Natural killer cell (primary cell): ENCODE results near the gene FASTKD1. TPM values are rescaled to one million over a fixed set of nuclear protein-coding genes. Genes with fewer than 3 reads are reported as not detected.
A peak's percentile ranks its signal among the peaks of the same experiment; 100 is the strongest.
"Not testable (repeated sequence)": the region's sequence is repeated elsewhere in the genome, so short reads cannot be mapped to it uniquely, and the experiment has no call there.

Experiments
- ATAC-seq, 3 donors: fragments of 150-1000 bp in 2 of 3; fragments of 200-7000 bp in 1 of 3; cut with Tn5 transposase; 1 replicate in 1 of 3; 2 replicates in 2 of 3; pipeline ENCODE4 v1.10.0; 2021; ENCODE audit warnings: mild to moderate bottlenecking in 2 of 3, moderate library complexity in 2 of 3
- DNase-seq, 2 donors: peaks; one replicate each; pipeline versions ENCODE4 v3.0.0 to v3.0.0-alpha.2; 2013 to 2021; ENCODE audit warnings: mixed read lengths in 1 of 2
- H3K27ac ChIP-seq: one replicate; pipeline ENCODE4 v1.5.1; 2013; ENCODE audit warnings: mild to moderate bottlenecking, low read length
- H3K27me3 ChIP-seq: one replicate; pipeline ENCODE4 v1.6.1; 2013; ENCODE audit warnings: low read length; ENCODE audit not compliant: control insufficient read depth, insufficient read depth
- H3K36me3 ChIP-seq: one replicate; pipeline ENCODE4 v1.6.1; 2013; ENCODE audit warnings: low read length; ENCODE audit not compliant: control insufficient read depth, insufficient read depth
- H3K4me1 ChIP-seq: one replicate; pipeline ENCODE4 v1.6.1; 2013; ENCODE audit warnings: low read length; ENCODE audit not compliant: control insufficient read depth, insufficient read depth
- H3K4me3 ChIP-seq: one replicate; pipeline ENCODE4 v1.5.1; 2013; ENCODE audit warnings: low read length
- H3K9me3 ChIP-seq: one replicate; pipeline ENCODE4 v1.6.1; 2013; ENCODE audit warnings: low read length; ENCODE audit not compliant: control insufficient read depth, insufficient read depth
- H3K27ac Mint-ChIP-seq, 2 donors: one replicate each; pipeline ENCODE4 v1.8.0; 2022; ENCODE audit warnings: mild to moderate bottlenecking in 2 of 2, mixed read lengths in 2 of 2, moderate library complexity in 1 of 2
- H3K27me3 Mint-ChIP-seq, 2 donors: one replicate each; pipeline ENCODE4 v1.8.0; 2022; ENCODE audit warnings: low read depth in 2 of 2, mixed read lengths in 2 of 2
- H3K36me3 Mint-ChIP-seq: one replicate; pipeline ENCODE4 v1.8.0; 2022; ENCODE audit warnings: mixed read lengths
- H3K4me1 Mint-ChIP-seq, 2 donors: one replicate each; pipeline ENCODE4 v1.8.0; 2022; ENCODE audit warnings: mixed read lengths in 2 of 2
- H3K4me3 Mint-ChIP-seq: one replicate; pipeline ENCODE4 v1.8.0; 2022; ENCODE audit warnings: mild to moderate bottlenecking, moderate library complexity, mixed read lengths
- H3K9me3 Mint-ChIP-seq, 2 donors: one replicate each; pipeline ENCODE4 v1.8.0; 2022; ENCODE audit warnings: mixed read lengths in 2 of 2
- CTCF ChIP-seq: fragments of 200-600 bp; IDR thresholded peaks from one replicate; pipeline ENCODE4 v1.8.0; 2022; ENCODE audit warnings: antibody characterized with exemption
- WGBS: methylation state at CpG from one replicate; pipeline ENCODE4 v1.1.7; 2013; ENCODE audit warnings: missing lambda C conversion rate; ENCODE audit not compliant: insufficient coverage; 5-methylcytosine and 5-hydroxymethylcytosine counted together
- intact Hi-C: fragments of 100-400 bp; cut with micrococcal nuclease; formaldehyde crosslinking; loops from one replicate; pipeline ENCODE4 v1.14.2; 2022
- total RNA-seq, 4 donors: library from RNA; stranded (reverse); fragments of 120-200 nt in 1 of 4; gene quantifications; one replicate each; pipeline versions ENCODE4 v1.2.3 to v1.2.4, GENCODE V29; 2013 to 2022

The FASTKD1 gene
- total RNA-seq, 3 donors from 2014 or later (not counting 1 experiment from before 2014, with no cell fraction given): 10.9 to 14.1 (median 12.5) TPM

DNA sequence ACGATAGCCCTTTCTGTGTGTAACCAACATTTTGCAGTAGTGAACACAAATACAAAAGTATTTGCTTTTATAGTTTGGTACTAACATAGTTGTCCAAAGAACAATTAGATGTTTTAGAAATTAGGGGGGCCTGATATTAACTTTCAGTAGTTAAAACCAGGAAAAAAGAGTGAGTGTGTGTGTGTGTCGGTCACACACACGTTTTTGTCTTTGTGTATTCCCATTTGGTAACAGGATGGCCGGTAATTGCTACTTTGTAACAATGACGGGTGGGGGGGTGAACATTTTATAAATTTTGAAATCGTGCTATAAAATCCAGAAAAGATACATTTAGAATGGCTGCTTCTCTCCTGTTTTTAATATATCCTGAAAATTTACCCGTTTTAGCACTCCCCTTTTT lies 12.0 kb upstream of the FASTKD1 start:
- Mint-ChIP-seq H3K27ac (peak overlapping the region; percentile 97 to 99), H3K27me3 (no peaks in the 10 kb centered on the region), H3K9me3 (peaks cover 0 to 3% of the 10 kb centered on the region in 2 donors), H3K4me1 (peaks cover 38 to 43% of the 10 kb centered on the region in 2 donors), H3K4me3 (peak overlapping the region; percentile 96), H3K36me3 (no peaks in the 10 kb centered on the region)
- Histone ChIP-seq H3K4me1 (peaks cover 10% of the 10 kb centered on the region), H3K27ac (peak overlapping the region; percentile 99), H3K36me3 (no peaks in the 10 kb centered on the region), H3K27me3 (no peaks in the 10 kb centered on the region), H3K4me3 (peak overlapping the region; percentile 98), H3K9me3 (no peaks in the 10 kb centered on the region)
- WGBS: 21% methylated on average over 7 of the region's 7 CpGs
- intact Hi-C loops: loop anchor here (2.0 to 10.0 kb wide), 2 partner anchors 109 to 239 kb away; partner anchors contain the start of genes CFAP210, METTL5, PHOSPHO2 and UBR3
- no peak for DNase-seq
- no peak for TF ChIP-seq CTCF
- no peak for ATAC-seq

- H3K9me3 ChIP-seq: no peaks in the 10 kb centered on the region
- H3K27ac Mint-ChIP-seq: peak within 1 kb of the TSS; percentile 97 to 99
- H3K4me3 ChIP-seq: peak within 1 kb of the TSS; percentile 98
- no peak for TF ChIP-seq CTCF
- H3K9me3 Mint-ChIP-seq: peaks cover 0 to 3% of the 10 kb centered on the region in 2 donors
- no peaks in the 10 kb centered on the region for H3K36me3 Mint-ChIP-seq
- H3K4me1 ChIP-seq: peaks cover 10% of the 10 kb centered on the region
- intact Hi-C loops: loop anchor here (1.0 to 10.0 kb wide), 4 partner anchors 11 to 1343 kb away; partner anchors contain the start of genes CFAP210, FASTKD1, GORASP2 and METTL5
- H3K27me3 ChIP-seq: no peaks in the 10 kb centered on the region
- 6% methylated on average over 49 of the region's 49 CpGs for WGBS
- DNase-seq: peak; percentile 85 to 97
- H3K27ac ChIP-seq: peak within 1 kb of the TSS; percentile 99
- H3K4me1 Mint-ChIP-seq: peaks cover 31 to 32% of the 10 kb centered on the region in 2 donors
- no peaks in the 10 kb centered on the region for H3K27me3 Mint-ChIP-seq
- H3K4me3 Mint-ChIP-seq: peak within 1 kb of the TSS; percentile 96
- H3K36me3 ChIP-seq: no peaks in the 10 kb centered on the region
- peak; percentile 86 to 93 (median 87) for ATAC-seq
Measured at GRCh38 chr2:169584005-169584877, 10.6 kb upstream of the FASTKD1 start, which contains the start of gene PPIG. Gene PPIG (plus strand): TSS chr2:169584351. CDS start chr2:169604042, 19,691 bp downstream.

DNA sequence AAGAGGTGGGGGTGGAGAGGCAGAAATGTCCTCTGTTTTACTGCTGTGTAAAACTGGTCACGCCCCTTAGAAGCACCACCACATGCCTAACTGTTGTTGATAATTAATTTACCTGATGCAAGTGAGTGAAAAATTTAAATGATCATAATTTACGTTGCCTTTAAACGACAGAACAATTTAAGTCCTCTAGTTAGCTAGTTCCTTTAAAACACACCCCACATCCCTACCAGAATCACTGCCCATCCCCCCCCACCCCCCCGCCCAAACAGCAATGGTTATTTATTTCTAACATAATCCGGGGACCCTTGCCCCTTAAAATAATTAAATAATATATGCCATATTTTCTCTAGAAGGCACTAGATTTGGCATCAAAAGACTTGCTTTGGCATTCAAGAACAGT lies 9.9 kb upstream of the FASTKD1 start:
- intact Hi-C loops: loop anchor here (5.0 to 10.0 kb wide), 2 partner anchors 241 to 1344 kb away; partner anchors contain the start of genes GORASP2, METTL5 and UBR3
- no peak overlapping the region for H3K4me3 ChIP-seq
- H3K9me3 ChIP-seq: no peaks in the 10 kb centered on the region

DNA sequence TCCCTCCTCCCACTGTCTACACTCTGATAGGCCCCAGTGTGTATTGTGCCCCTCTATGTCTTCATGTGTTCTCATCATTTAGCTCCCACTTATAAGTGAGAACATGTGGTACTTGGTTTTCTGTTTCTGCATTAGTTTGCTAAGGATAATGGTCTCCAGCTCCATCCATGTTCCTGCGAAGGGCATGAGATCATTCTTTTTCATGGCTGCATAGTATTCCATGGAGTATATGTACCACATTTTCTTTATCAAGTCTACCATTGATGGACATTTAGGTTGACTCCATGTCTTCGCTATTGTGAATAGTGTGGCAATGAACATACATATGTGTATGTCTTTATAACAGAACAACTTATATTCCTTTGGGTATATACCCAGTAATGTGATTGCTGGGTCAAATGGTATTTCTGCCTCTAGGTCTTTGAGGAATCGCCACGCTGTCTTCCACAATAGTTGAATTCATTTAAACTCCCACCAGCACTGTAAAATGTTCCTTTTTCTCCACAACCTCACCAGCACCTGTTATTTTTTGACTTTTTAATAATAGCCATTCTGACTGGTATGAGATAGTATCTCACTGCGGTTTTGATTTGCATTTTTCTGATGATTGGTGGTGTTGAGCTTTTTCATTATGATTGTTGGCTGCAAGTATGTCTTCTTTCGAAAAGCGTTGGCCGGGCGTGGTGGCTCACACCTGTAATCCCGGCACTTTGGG lies 9.0 kb upstream of the FASTKD1 start:
- not testable (repeated sequence) for H3K4me3 Mint-ChIP-seq, H3K9me3 ChIP-seq, H3K4me1 ChIP-seq, H3K9me3 Mint-ChIP-seq, H3K4me3 ChIP-seq, H3K27me3 Mint-ChIP-seq, DNase-seq, ATAC-seq, H3K27me3 ChIP-seq, H3K27ac ChIP-seq, H3K36me3 ChIP-seq, H3K36me3 Mint-ChIP-seq
- peaks cover 27% of the 10 kb centered on the region in 2 donors for H3K4me1 Mint-ChIP-seq
- intact Hi-C loops: loop anchor here (5.0 to 10.0 kb wide), 2 partner anchors 242 to 1345 kb away; partner anchors contain the start of genes GORASP2, METTL5 and UBR3
- peak overlapping the region in 1 of 2 donors; percentile 99 for H3K27ac Mint-ChIP-seq
- WGBS: 91% methylated on average over 9 of the region's 10 CpGs

More for the DNA sequence above, 9.9 kb upstream of the FASTKD1 start:
- Mint-ChIP-seq H3K4me1 (peaks cover 27% of the 10 kb centered on the region in 2 donors), H3K4me3 (peak overlapping the region; percentile 29), H3K27ac (peak overlapping the region; percentile 97 to 99), H3K36me3 (no peaks in the 10 kb centered on the region), H3K27me3 (peaks cover 4 to 6% of the 10 kb centered on the region in 2 donors), H3K9me3 (peaks cover 0 to 3% of the 10 kb centered on the region in 2 donors)
- no peak for ATAC-seq
- 100% methylated on average over 2 of the region's 5 CpGs for WGBS
- Histone ChIP-seq H3K27me3 (no peaks in the 10 kb centered on the region), H3K36me3 (no peaks in the 10 kb centered on the region), H3K27ac (peak overlapping the region; percentile 99), H3K4me1 (peaks cover 10% of the 10 kb centered on the region)
- no peak for TF ChIP-seq CTCF
- DNase-seq: no peak
